ENCODE results near the gene PDIA6.

The PDIA6 gene

GRCh38 chr2:10753876-10754275 lies 58.7 kb downstream of the PDIA6 start:
- Histone ChIP-seq H3K36me3 (replicated peaks) (no peaks in the 10 kb centered on the region), H3K27ac (no peak overlapping the region), H3K4me3 (ENCODE audit: low read depth, low read length) (no peak overlapping the region), H3K27me3 (replicated peaks) (no peaks in the 10 kb centered on the region)
- in situ Hi-C loops (cut with HindIII; ENCODE audit: low pct_ligation_motif_present, low sequenced_read_pairs) = no loop called here
- no peak for TF ChIP-seq CTCF (IDR thresholded peaks at IDR 0.05; ENCODE audit: low read depth, low read length, missing control alignments)
- DNase-seq = no peak

- Histone ChIP-seq H3K27me3 (replicated peaks) (no peaks in the 10 kb centered on the region), H3K27ac (no peak overlapping the region), H3K36me3 (replicated peaks) (no peaks in the 10 kb centered on the region), H3K4me3 (ENCODE audit: low read depth, low read length) (no peak overlapping the region)
- TF ChIP-seq CTCF (IDR thresholded peaks at IDR 0.05; ENCODE audit: low read depth, low read length, missing control alignments) = no peak
- DNase-seq = no peak
- in situ Hi-C loops (cut with HindIII; ENCODE audit: low pct_ligation_motif_present, low sequenced_read_pairs) = no loop called here
Observed at GRCh38 chr2:10753156-10753555, 59.4 kb downstream of the PDIA6 start.

- Histone ChIP-seq H3K4me3 (ENCODE audit: low read depth, low read length) (no peak overlapping the region), H3K27me3 (replicated peaks) (no peaks in the 10 kb centered on the region), H3K27ac (no peak overlapping the region), H3K36me3 (replicated peaks) (no peaks in the 10 kb centered on the region)
- in situ Hi-C loops (cut with HindIII; ENCODE audit: low pct_ligation_motif_present, low sequenced_read_pairs) = no loop called here
- no peak for DNase-seq
- no peak for TF ChIP-seq CTCF (IDR thresholded peaks at IDR 0.05; ENCODE audit: low read depth, low read length, missing control alignments)
Observed at GRCh38 chr2:10752236-10752635, 60.3 kb downstream of the PDIA6 start.

GRCh38 chr2:10750610-10751009 lies 62.0 kb downstream of the PDIA6 start:
- no peak overlapping the region for H3K27ac ChIP-seq
- H3K27me3 ChIP-seq (replicated peaks) = no peaks in the 10 kb centered on the region
- DNase-seq = peak; percentile 16
- H3K36me3 ChIP-seq (replicated peaks) = no peaks in the 10 kb centered on the region
- no peak for TF ChIP-seq CTCF (IDR thresholded peaks at IDR 0.05; ENCODE audit: low read depth, low read length, missing control alignments)
- in situ Hi-C loops (cut with HindIII; ENCODE audit: low pct_ligation_motif_present, low sequenced_read_pairs) = no loop called here
- H3K4me3 ChIP-seq (ENCODE audit: low read depth, low read length) = no peak overlapping the region

GRCh38 chr2:10742666-10743065 lies 69.9 kb downstream of the PDIA6 start:
- no peak for DNase-seq
- Histone ChIP-seq H3K27me3 (replicated peaks) (no peaks in the 10 kb centered on the region), H3K36me3 (replicated peaks) (no peaks in the 10 kb centered on the region), H3K27ac (no peak overlapping the region), H3K4me3 (ENCODE audit: low read depth, low read length) (no peak overlapping the region)
- in situ Hi-C loops (cut with HindIII; ENCODE audit: low pct_ligation_motif_present, low sequenced_read_pairs) = no loop called here
- no peak for TF ChIP-seq CTCF (IDR thresholded peaks at IDR 0.05; ENCODE audit: low read depth, low read length, missing control alignments)

- H3K27ac ChIP-seq = no peak overlapping the region
- H3K36me3 ChIP-seq (replicated peaks) = no peaks in the 10 kb centered on the region
- H3K27me3 ChIP-seq (replicated peaks) = no peaks in the 10 kb centered on the region
- no peak overlapping the region for H3K4me3 ChIP-seq (ENCODE audit: low read depth, low read length)
- no peak for DNase-seq
- in situ Hi-C loops (cut with HindIII; ENCODE audit: low pct_ligation_motif_present, low sequenced_read_pairs) = no loop called here
- TF ChIP-seq CTCF (IDR thresholded peaks at IDR 0.05; ENCODE audit: low read depth, low read length, missing control alignments) = no peak
Observed at GRCh38 chr2:10741139-10741538, 71.4 kb downstream of the PDIA6 start.
